Keratinocyte (primary cell): ENCODE measurements around the gene INPP4B. TPM values are rescaled to one million over a fixed set of nuclear protein-coding genes. Genes with fewer than 3 reads are reported as not detected.

ENCODE experiments used
- DNase-seq: peaks from one replicate; pipeline ENCODE4 v3.0.0-alpha.2; 2011; ENCODE audit warnings: low read depth, missing footprints, low spot score
- FAIRE-seq: peaks from 2 replicates; lab custom pipeline; 2011; peaks lifted over from hg19 to GRCh38; lab: Jason Lieb, UNC
- H2AFZ ChIP-seq: 2 replicates; pipeline ENCODE4 v1.6.0; 2012; ENCODE audit warnings: low read length, control low read depth, inconsistent platforms; ENCODE audit not compliant: control insufficient read depth
- H3K27ac ChIP-seq: 2 replicates; pipeline ENCODE4 v1.5.1; 2011; ENCODE audit warnings: low read length; ENCODE audit not compliant: control insufficient read depth, insufficient read depth
- H3K27me3 ChIP-seq: 3 replicates; pipeline ENCODE4 v1.6.0; 2011; ENCODE audit warnings: low read length; ENCODE audit not compliant: control insufficient read depth, insufficient read depth; ENCODE audit errors: extremely low read depth
- H3K36me3 ChIP-seq, 2 experiments: 2 replicates in 1 of 2; 3 replicates in 1 of 2; pipeline ENCODE4 v1.5.1; 2011; ENCODE audit warnings: low read length in 2 of 2, mild to moderate bottlenecking in 1 of 2; ENCODE audit not compliant: control insufficient read depth in 2 of 2, insufficient read depth in 2 of 2; ENCODE audit errors: extremely low read depth in 1 of 2
- H3K4me1 ChIP-seq: 3 replicates; pipeline ENCODE4 v1.5.1; 2011; ENCODE audit warnings: low read length; ENCODE audit not compliant: control insufficient read depth, insufficient read depth; ENCODE audit errors: extremely low read depth
- H3K4me2 ChIP-seq: 3 replicates; pipeline ENCODE4 v1.6.0; 2011; ENCODE audit warnings: low read depth, low read length; ENCODE audit not compliant: control insufficient read depth, insufficient read depth; ENCODE audit errors: extremely low read depth
- H3K4me3 ChIP-seq, 3 experiments: fragments of 200-600 bp in 1 of 3; sonication (generic) in 1 of 3; 2 replicates in 2 of 3; 3 replicates in 1 of 3; pipeline ENCODE4 v1.5.1; 2011 to 2016; ENCODE audit warnings: low read length in 3 of 3, mild to moderate bottlenecking in 3 of 3, control low read depth in 2 of 3, inconsistent platforms in 1 of 3, low read depth in 1 of 3, mixed read lengths in 1 of 3, mixed run types in 1 of 3, moderate library complexity in 1 of 3; ENCODE audit not compliant: control insufficient read depth in 2 of 3, insufficient read depth in 2 of 3; ENCODE audit errors: extremely low read depth in 1 of 3
- H3K79me2 ChIP-seq: 2 replicates; pipeline ENCODE4 v1.6.0; 2012; ENCODE audit warnings: low read length; ENCODE audit not compliant: control insufficient read depth, insufficient read depth
- H3K9ac ChIP-seq: 3 replicates; pipeline ENCODE4 v1.6.0; 2011; ENCODE audit warnings: low read length; ENCODE audit not compliant: control insufficient read depth, insufficient read depth; ENCODE audit errors: extremely low read depth
- H3K9me1 ChIP-seq: 3 replicates; pipeline ENCODE4 v1.6.0; 2011; ENCODE audit warnings: low read length; ENCODE audit not compliant: control insufficient read depth, insufficient read depth; ENCODE audit errors: extremely low read depth
- H3K9me3 ChIP-seq: 2 replicates; pipeline ENCODE4 v1.5.1; 2012; ENCODE audit warnings: low read depth, low read length; ENCODE audit not compliant: control insufficient read depth
- H4K20me1 ChIP-seq: 3 replicates; pipeline ENCODE4 v1.6.0; 2011; ENCODE audit warnings: low read length; ENCODE audit not compliant: control insufficient read depth, insufficient read depth; ENCODE audit errors: extremely low read depth
- EZH2 ChIP-seq: IDR thresholded peaks from one replicate; pipeline ENCODE4 v1.6.1; 2012; ENCODE audit warnings: inconsistent platforms, mild to moderate bottlenecking, low read length, moderate library complexity
- dilution Hi-C: fragments of 300-500 bp; cut with MboI; formaldehyde crosslinking; loops from one replicate; pipeline ENCODE4 v1.7.0; 2020; ENCODE audit warnings: low sequenced_read_pairs; ENCODE audit not compliant: extremely low pct_ligation_motif_present
- polyA plus RNA-seq, 5 experiments: library from polyadenylated mRNA; depleted of rRNA in 3 of 5; stranded (reverse) in 3 of 5; stranded (forward) in 1 of 5; unstranded in 1 of 5; fragments of >200 nt; gene quantifications; 1 replicate in 1 of 5; 2 replicates in 3 of 5; 3 replicates in 1 of 5; pipeline versions ENCODE4 v1.2.1 to v1.2.3, GENCODE V29; 2011 to 2012; ENCODE audit warnings: missing spikeins in 2 of 5, low read depth in 1 of 5, low replicate concordance in 1 of 5
- TF ChIP-seq, protein P1 (sequence below), 3 experiments: IDR thresholded peaks in 1 of 3; conservative IDR thresholded peaks in 1 of 3; optimal IDR thresholded peaks in 1 of 3; 2 replicates in 2 of 3; 3 replicates in 1 of 3; pipeline versions ENCODE3 to v1.5.1; 2011; ENCODE audit warnings: low read length in 3 of 3, mild to moderate bottlenecking in 3 of 3, moderate library complexity in 2 of 3, control low read depth in 1 of 3, inconsistent platforms in 1 of 3; ENCODE audit not compliant: insufficient read depth in 2 of 3; ENCODE audit errors: extremely low read depth in 1 of 3

Gene INPP4B
- polyA plus RNA-seq, 1 donor (not counting 4 experiments of a cell fraction or from before 2014, with no cell fraction given), result 50.2 TPM

DNA sequence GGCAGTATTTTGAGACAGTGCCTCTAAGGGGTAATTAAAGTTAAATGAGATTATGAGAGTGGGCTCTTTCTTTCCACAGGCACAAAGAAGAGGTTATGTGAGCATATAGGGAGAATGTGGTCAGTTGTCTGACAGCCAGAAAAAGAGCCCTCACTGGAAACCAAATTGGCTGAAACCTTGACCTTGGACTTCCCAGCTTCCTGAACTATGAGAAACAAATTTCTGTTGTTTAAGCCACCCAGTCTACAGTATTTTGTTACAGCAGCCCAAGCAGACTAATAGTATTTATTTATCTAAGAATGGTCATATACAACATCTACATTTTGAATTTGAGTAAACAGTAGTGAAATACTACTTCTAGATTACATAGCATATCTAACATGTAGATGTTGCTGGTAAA, 736.0 kb downstream of the INPP4B start:
- dilution Hi-C loops, result no loop called here
- no peak for FAIRE-seq

DNA sequence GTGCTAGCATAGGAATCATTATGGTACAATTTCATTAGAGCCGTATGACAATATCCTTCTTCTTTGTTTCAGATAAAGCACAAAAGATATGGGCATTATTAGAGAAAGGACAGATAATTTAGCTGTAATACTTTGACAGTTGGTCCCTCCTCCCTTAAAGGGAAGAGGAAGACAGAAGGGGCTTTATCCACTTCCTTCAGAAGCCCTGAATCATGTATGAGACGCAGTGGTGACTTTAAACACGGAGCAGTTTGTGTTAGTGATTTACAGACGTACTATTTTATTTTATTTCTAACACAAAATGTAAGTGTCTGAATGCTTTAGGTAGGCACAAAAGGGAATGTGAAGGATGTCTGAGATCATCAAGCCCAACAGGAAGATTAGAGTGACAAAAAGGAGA, 742.1 kb downstream of the INPP4B start:
- no peak overlapping the region for H2AFZ ChIP-seq
- no peak overlapping the region for H3K4me3 ChIP-seq
- no peak overlapping the region for H3K27ac ChIP-seq
- H4K20me1 ChIP-seq, result no peaks in the 10 kb centered on the region
- dilution Hi-C loops, result no loop called here
- no peaks in the 10 kb centered on the region for H3K9me3 ChIP-seq
- peaks cover 0 to 13% of the 10 kb centered on the region in 2 experiments for H3K36me3 ChIP-seq
- no peak overlapping the region for H3K4me2 ChIP-seq
- DNase-seq (no peak), FAIRE-seq (no peak)
- H3K9ac ChIP-seq, result no peak overlapping the region
- H3K4me1 ChIP-seq, result no peaks in the 10 kb centered on the region
- no peaks in the 10 kb centered on the region for H3K79me2 ChIP-seq
- no peaks in the 10 kb centered on the region for H3K9me1 ChIP-seq
- no peaks in the 10 kb centered on the region for H3K27me3 ChIP-seq
- TF ChIP-seq EZH2, result no peak
- TF ChIP-seq, protein P1, sequence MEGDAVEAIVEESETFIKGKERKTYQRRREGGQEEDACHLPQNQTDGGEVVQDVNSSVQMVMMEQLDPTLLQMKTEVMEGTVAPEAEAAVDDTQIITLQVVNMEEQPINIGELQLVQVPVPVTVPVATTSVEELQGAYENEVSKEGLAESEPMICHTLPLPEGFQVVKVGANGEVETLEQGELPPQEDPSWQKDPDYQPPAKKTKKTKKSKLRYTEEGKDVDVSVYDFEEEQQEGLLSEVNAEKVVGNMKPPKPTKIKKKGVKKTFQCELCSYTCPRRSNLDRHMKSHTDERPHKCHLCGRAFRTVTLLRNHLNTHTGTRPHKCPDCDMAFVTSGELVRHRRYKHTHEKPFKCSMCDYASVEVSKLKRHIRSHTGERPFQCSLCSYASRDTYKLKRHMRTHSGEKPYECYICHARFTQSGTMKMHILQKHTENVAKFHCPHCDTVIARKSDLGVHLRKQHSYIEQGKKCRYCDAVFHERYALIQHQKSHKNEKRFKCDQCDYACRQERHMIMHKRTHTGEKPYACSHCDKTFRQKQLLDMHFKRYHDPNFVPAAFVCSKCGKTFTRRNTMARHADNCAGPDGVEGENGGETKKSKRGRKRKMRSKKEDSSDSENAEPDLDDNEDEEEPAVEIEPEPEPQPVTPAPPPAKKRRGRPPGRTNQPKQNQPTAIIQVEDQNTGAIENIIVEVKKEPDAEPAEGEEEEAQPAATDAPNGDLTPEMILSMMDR (optimal IDR thresholded peaks at IDR 0.05 in 1 of 3, IDR thresholded peaks at IDR 0.05 in 1 of 3, conservative IDR thresholded peaks at IDR 0.05 in 1 of 3; ENCODE audit: extremely low read depth in 1 of 3, insufficient read depth in 2 of 3, low read length in 3 of 3), result no peak

More for the DNA sequence above, 736.0 kb downstream of the INPP4B start:
- Histone ChIP-seq H3K79me2 (no peaks in the 10 kb centered on the region), H3K9ac (no peak overlapping the region), H3K27ac (no peak overlapping the region), H3K27me3 (no peaks in the 10 kb centered on the region), H3K4me3 (no peak overlapping the region), H4K20me1 (no peaks in the 10 kb centered on the region), H3K9me3 (no peaks in the 10 kb centered on the region), H3K4me2 (no peak overlapping the region), H3K36me3 (peaks cover 0 to 15% of the 10 kb centered on the region in 2 experiments), H3K4me1 (no peaks in the 10 kb centered on the region), H3K9me1 (no peaks in the 10 kb centered on the region), H2AFZ (no peak overlapping the region)
- no peak for DNase-seq
- no peak for TF ChIP-seq EZH2
- TF ChIP-seq, protein P1 (optimal IDR thresholded peaks at IDR 0.05 in 1 of 3, IDR thresholded peaks at IDR 0.05 in 1 of 3, conservative IDR thresholded peaks at IDR 0.05 in 1 of 3; ENCODE audit: extremely low read depth in 1 of 3, insufficient read depth in 2 of 3, low read length in 3 of 3), result no peak
